Small intestine (tissue), 7 donors: ENCODE results near the gene PPP1R1A. TPM values are rescaled to one million over a fixed set of nuclear protein-coding genes. Genes with fewer than 3 reads are reported as not detected.

Source experiments
- DNase-seq, 2 donors: peaks; one replicate each; pipeline versions ENCODE4 v3.0.0 to v3.0.0-alpha.2; 2013
- FAIRE-seq: peaks from 2 replicates; lab custom pipeline; 2012; peaks lifted over from hg19 to GRCh38; lab: Jason Lieb, UNC
- H3K27ac ChIP-seq, 3 donors: one replicate each; pipeline ENCODE4 v1.5.1; 2013; ENCODE audit warnings: low read length in 2 of 3, mild to moderate bottlenecking in 2 of 3, control low read depth in 1 of 3, inconsistent platforms in 1 of 3, low read depth in 1 of 3, moderate library complexity in 1 of 3
- H3K27me3 ChIP-seq, 3 donors: one replicate each; pipeline ENCODE4 v1.6.1; 2013; ENCODE audit warnings: low read length in 3 of 3, inconsistent platforms in 1 of 3; ENCODE audit not compliant: control insufficient read depth in 3 of 3, insufficient read depth in 3 of 3
- H3K36me3 ChIP-seq, 3 donors: one replicate each; pipeline ENCODE4 v1.6.1; 2013; ENCODE audit warnings: low read length in 3 of 3, inconsistent platforms in 1 of 3, low read depth in 1 of 3, mild to moderate bottlenecking in 1 of 3, moderate library complexity in 1 of 3; ENCODE audit not compliant: control insufficient read depth in 3 of 3, insufficient read depth in 2 of 3
- H3K4me1 ChIP-seq, 3 donors: one replicate each; pipeline ENCODE4 v1.6.1; 2013; ENCODE audit warnings: low read length in 2 of 3, inconsistent platforms in 1 of 3, low read depth in 1 of 3, mild to moderate bottlenecking in 1 of 3, moderate library complexity in 1 of 3; ENCODE audit not compliant: control insufficient read depth in 3 of 3, insufficient read depth in 2 of 3
- H3K4me3 ChIP-seq, 3 donors: one replicate each; pipeline ENCODE4 v1.5.1; 2013; ENCODE audit warnings: low read length in 3 of 3, control low read depth in 1 of 3, inconsistent platforms in 1 of 3, low read depth in 1 of 3, mild to moderate bottlenecking in 1 of 3, moderate library complexity in 1 of 3
- H3K9me3 ChIP-seq, 2 donors: one replicate each; pipeline ENCODE4 v1.6.1; 2013; ENCODE audit warnings: low read depth in 1 of 2, low read length in 1 of 2; ENCODE audit not compliant: control insufficient read depth in 2 of 2, insufficient read depth in 1 of 2
- WGBS, 3 donors: extraction: QIAGEN DNeasy Blood & Tissue Kit; methylation state at CpG; one replicate each; pipeline ENCODE4 v1.1.7; 2013; 5-methylcytosine and 5-hydroxymethylcytosine counted together
- polyA plus RNA-seq, 4 donors: library from polyadenylated mRNA; stranded (reverse) in 3 of 4; unstranded in 1 of 4; fragments of 200-250 nt in 3 of 4; fragments of 120-200 nt in 1 of 4; gene quantifications; one replicate each; pipeline versions ENCODE4 v1.2.1 to v1.2.3, GENCODE V29; 2013
- donor health status: healthy with polysubstance abuse.
- donor health status: control.
- donor health status: control.
- donor health status: Bipolar disorder and iron deficiency.
- donor health status: healthy.

Gene PPP1R1A
- polyA plus RNA-seq, 4 donors = 3.0 to 15.8 (median 6.0) TPM

DNA sequence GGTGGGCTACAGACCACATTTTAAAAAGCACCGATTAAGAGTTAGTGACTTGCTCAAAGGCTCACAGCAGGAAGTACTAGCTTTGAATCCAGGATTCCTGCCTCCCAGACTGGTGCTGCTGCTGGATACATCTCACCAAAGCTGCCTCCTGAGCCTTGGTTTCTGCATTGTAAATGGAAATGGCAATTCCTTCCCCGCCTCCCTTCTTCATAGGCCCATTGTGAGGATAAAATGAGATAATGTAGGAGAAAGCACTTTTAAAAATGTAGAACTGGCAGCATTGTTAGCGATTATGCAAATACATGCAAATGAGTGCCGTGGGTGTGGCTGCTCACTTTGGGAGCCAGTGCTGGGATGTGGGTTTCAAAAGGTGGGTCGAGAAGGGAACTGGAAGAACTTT, 23.7 kb downstream of the PPP1R1A start:
- Histone ChIP-seq H3K27ac (no peak overlapping the region), H3K36me3 (no peaks in the 10 kb centered on the region), H3K27me3 (peaks cover 0 to 24% (median 0%) of the 10 kb centered on the region in 3 donors), H3K4me3 (no peak overlapping the region), H3K4me1 (peaks cover 0 to 4% (median 0%) of the 10 kb centered on the region in 3 donors), H3K9me3 (no peaks in the 10 kb centered on the region)
- FAIRE-seq = no peak
- no peak for DNase-seq
- WGBS, 3 donors = 61 to 75% (median 63%) methylated on average over 5 of the region's 5 CpGs

DNA sequence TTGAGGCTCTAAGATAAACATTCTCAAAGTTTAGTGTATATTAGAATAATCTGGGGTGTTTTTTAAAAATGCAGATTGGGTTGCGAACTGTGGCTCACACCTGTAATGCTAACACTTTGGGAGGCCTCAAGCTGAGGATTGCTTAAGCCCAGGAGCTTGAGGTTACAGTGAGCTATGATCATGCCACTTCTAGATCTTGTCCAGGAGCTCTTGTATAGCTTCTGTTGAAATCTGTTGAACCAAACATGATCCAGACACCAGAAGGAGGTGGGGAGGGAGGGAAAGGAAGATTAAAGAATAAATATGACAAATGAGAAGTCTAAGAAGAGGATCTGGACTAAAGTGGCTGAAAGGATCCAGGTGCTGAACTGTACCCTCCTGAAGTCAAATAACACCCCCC, 24.7 kb downstream of the PPP1R1A start:
- peaks cover 0 to 27% (median 0%) of the 10 kb centered on the region in 3 donors for H3K27me3 ChIP-seq
- H3K36me3 ChIP-seq = no peaks in the 10 kb centered on the region
- FAIRE-seq (no peak), DNase-seq (no peak)
- 94 to 97% (median 95%) methylated on average over 1 of the region's 1 CpG for WGBS, 3 donors
- no peak overlapping the region for H3K4me3 ChIP-seq
- no peaks in the 10 kb centered on the region for H3K9me3 ChIP-seq
- no peak overlapping the region for H3K27ac ChIP-seq
- peaks cover 0 to 4% (median 0%) of the 10 kb centered on the region in 3 donors for H3K4me1 ChIP-seq

DNA sequence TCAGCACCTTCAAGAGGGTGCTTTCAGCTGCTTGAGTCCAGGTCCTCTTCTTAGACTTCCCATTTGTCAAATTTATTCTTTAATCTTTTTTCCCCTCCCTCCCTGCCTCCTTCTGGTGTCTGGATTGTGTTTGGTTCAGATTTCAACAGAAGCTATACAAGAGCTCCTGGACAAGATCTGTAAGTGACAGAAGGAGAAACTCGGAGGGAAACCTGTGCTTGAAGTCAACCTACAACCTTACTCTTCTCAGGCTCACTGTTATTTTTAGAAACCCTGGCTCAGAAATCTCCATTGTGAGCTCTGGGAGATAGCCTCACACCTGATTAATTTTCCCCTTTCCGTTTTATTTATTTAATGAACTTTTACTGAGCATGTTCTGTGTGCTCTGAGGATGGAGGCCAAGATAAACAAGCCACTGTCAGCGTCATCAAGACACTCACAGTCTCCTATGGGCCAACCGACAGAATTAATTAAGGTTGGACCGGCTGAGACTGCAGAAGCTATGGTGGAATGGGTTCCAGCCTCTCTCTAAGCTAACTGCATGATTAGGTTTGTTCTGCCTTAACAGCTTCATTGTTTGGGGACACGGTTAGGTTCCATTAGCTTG, 25.6 kb downstream of the PPP1R1A start:
- Histone ChIP-seq H3K27me3 (peaks cover 0 to 33% (median 0%) of the 10 kb centered on the region in 3 donors), H3K27ac (no peak overlapping the region), H3K9me3 (no peaks in the 10 kb centered on the region), H3K4me1 (peaks cover 0 to 4% (median 0%) of the 10 kb centered on the region in 3 donors), H3K36me3 (no peaks in the 10 kb centered on the region), H3K4me3 (no peak overlapping the region)
- FAIRE-seq (no peak), DNase-seq (no peak)
- WGBS, 3 donors = 59 to 67% (median 62%) methylated on average over 6 of the region's 6 CpGs

DNA sequence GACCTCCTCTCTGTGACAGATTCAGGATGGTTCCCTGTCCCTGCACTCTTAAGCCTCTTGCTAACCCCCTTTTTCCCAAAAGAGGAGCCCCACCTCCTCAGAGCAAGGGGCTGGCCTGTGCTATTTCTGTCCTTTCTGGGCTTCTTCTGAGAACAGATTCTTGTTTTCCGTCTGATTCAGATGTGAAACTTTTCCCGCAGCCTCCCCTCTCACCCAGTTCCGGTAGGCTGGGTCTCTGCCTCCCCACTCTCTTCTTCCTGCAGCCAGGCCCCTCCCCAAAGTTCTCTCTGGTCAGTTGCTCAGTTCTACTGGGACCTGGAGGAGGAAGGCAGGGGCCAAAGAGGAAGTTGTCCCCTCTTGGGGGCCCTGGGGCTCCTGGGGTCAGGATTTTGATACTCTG, 27.3 kb downstream of the PPP1R1A start:
- peak overlapping the region in 1 of 3 donors; percentile 34 for H3K4me3 ChIP-seq
- no peaks in the 10 kb centered on the region for H3K36me3 ChIP-seq
- 37 to 62% (median 52%) methylated on average over 3 of the region's 3 CpGs for WGBS, 3 donors
- peak overlapping the region in 2 of 3 donors; percentile 41 to 76 for H3K27ac ChIP-seq
- no peaks in the 10 kb centered on the region for H3K9me3 ChIP-seq
- H3K4me1 ChIP-seq = peaks cover 0 to 4% (median 0%) of the 10 kb centered on the region in 3 donors
- peaks cover 0 to 39% (median 0%) of the 10 kb centered on the region in 3 donors for H3K27me3 ChIP-seq
- FAIRE-seq (no peak), DNase-seq (peak in 1 of 2 donors; percentile 13)

DNA sequence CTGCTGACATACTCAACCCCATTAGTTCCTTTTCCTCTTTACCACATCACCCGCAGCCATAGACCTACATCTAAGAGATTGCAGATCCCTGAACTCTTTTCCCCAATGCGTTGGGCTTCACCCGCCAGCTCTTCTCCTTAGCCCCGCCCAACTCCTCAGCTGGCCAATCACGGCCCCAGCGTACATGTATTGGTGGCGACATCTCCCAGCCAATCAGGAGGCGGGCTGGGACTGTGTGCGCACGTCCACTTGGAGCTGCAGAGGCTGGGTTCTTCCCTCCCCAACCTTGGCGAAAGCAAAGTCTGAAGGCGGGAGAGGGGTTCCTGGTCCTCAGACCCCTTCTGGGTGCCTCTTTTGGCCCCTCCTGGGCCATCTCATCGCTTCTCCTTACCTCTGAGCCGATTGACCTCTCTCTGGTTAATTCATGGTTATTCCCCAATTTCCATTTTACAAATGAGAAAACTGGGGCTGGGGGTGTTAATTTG, 28.0 kb downstream of the PPP1R1A start:
- FAIRE-seq (no peak), DNase-seq (peak; percentile 80 to 92)
- H3K27me3 ChIP-seq = peaks cover 0 to 41% (median 0%) of the 10 kb centered on the region in 3 donors
- 6% methylated on average over 14 of the region's 14 CpGs for WGBS, 3 donors
- H3K4me1 ChIP-seq = peaks cover 0 to 4% (median 0%) of the 10 kb centered on the region in 3 donors
- peak overlapping the region in 2 of 3 donors; percentile 0 to 34 for H3K4me3 ChIP-seq
- H3K27ac ChIP-seq = peak overlapping the region in 2 of 3 donors; percentile 41 to 76
- H3K36me3 ChIP-seq = no peaks in the 10 kb centered on the region
- H3K9me3 ChIP-seq = no peaks in the 10 kb centered on the region

DNA sequence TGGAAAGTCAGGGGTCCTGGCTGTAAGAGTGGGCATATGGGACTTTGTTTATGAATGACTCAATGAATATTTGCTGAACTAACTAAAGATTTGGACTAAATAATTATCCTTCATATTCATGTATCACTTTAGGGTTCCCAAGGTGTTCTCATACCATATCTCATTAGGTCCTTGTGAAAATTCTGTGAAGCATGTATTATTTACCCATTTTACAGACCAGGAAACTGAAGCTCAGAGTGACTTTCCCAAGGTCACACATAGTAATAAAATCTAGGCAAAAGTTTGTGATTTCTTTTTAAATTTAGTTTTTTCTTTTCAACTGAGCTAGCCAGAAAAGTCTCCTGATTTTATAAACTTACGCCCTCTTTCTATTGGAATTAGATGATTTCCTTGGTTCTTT, 29.7 kb downstream of the PPP1R1A start:
- no peak overlapping the region for H3K27ac ChIP-seq
- H3K4me1 ChIP-seq = peaks cover 0 to 4% (median 0%) of the 10 kb centered on the region in 3 donors
- 93 to 100% (median 100%) methylated on average over 1 of the region's 1 CpG for WGBS, 3 donors
- FAIRE-seq = no peak
- peaks cover 0 to 38% (median 0%) of the 10 kb centered on the region in 3 donors for H3K27me3 ChIP-seq
- no peak overlapping the region for H3K4me3 ChIP-seq
- no peak for DNase-seq
- no peaks in the 10 kb centered on the region for H3K9me3 ChIP-seq
- no peaks in the 10 kb centered on the region for H3K36me3 ChIP-seq

DNA sequence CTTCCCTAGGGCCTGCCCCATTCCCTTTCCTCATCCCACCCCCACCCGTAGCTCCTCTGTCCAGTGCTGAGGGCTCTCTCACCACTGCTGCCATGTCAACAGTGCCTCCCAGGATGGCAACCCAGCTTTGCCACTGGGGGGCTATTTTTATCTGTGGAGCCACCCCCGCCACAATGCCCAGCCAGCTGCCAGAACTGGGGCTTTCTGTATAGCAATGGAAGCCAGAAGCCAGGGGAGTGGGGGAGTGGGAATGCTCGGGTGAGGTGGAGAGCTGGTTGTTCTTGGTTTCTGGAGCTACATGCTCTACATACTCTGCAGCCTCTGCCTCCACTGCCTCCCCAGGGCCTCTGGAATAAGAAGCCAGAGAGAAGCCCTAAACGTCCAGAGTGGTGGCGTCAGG, 30.1 kb downstream of the PPP1R1A start:
- H3K27me3 ChIP-seq = peaks cover 0 to 43% (median 0%) of the 10 kb centered on the region in 3 donors
- 70 to 76% (median 73%) methylated on average over 5 of the region's 5 CpGs for WGBS, 3 donors
- DNase-seq (no peak), FAIRE-seq (no peak)
- H3K4me3 ChIP-seq = no peak overlapping the region
- H3K9me3 ChIP-seq = no peaks in the 10 kb centered on the region
- no peak overlapping the region for H3K27ac ChIP-seq
- H3K4me1 ChIP-seq = peaks cover 0 to 4% (median 0%) of the 10 kb centered on the region in 3 donors
- H3K36me3 ChIP-seq = no peaks in the 10 kb centered on the region

DNA sequence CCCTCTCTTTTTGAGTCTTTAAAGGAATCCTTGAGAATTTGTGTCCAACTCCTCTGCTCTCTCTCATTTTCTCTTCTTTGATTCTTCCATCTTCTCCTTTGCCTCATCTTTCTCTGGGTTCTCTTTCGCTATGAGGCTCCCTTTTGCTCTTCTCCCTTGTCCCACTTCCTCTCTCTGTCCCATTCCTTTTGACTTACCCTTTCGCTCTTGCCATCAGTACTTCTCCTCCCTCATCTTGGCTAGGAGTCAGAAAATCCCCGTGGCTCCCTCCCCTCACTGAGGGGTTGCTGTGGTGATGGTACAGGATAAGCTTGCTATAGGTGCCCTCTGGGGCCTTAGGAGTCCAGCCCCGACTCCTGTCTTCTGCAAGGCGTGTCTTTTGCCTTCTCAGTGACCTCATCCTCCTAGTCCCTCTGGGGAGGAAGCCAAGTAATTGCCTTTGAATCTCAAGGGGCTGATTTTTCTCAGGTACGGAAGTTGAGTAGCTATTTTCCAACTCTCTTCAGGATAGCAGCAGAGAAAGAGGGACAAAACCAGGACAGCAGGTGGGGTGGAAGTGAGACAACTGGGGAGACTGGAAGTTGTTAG, 32.7 kb downstream of the PPP1R1A start:
- Histone ChIP-seq H3K27ac (no peak overlapping the region), H3K9me3 (no peaks in the 10 kb centered on the region), H3K4me3 (no peak overlapping the region), H3K36me3 (no peaks in the 10 kb centered on the region), H3K4me1 (peaks cover 0 to 2% (median 0%) of the 10 kb centered on the region in 3 donors), H3K27me3 (peaks cover 0 to 54% (median 2%) of the 10 kb centered on the region in 3 donors)
- no peak for DNase-seq
- 42 to 52% (median 52%) methylated on average over 6 of the region's 6 CpGs for WGBS, 3 donors
- no peak for FAIRE-seq
